ENCODE data around the gene COPRS.

COPRS gene

GRCh38 chr17:31858642-31859486 is at the start of gene COPRS:
COPRS (minus strand) TSS chr17:31859244; CDS start chr17:31859199, 45 bp downstream.
- Histone ChIP-seq H3K79me2 (ENCODE audit: insufficient read depth, low read length) (peaks cover 26% of the 10 kb centered on the region; the same call in 1 of the 2 replicates), H3K9ac (ENCODE audit: low read depth, low read length, poor library complexity, severe bottlenecking) (peak within 1 kb of the TSS; percentile 65), H3K36me3 (ENCODE audit: insufficient read depth, low read length) (peaks cover 17% of the 10 kb centered on the region), H3K9me2 (replicated peaks; ENCODE audit: low read depth, low read length) (no peaks in the 10 kb centered on the region), H3K4me1 (ENCODE audit: insufficient read depth, low read length, poor library complexity, severe bottlenecking) (peaks cover 13% of the 10 kb centered on the region), H2AFZ (ENCODE audit: low read length) (peak within 1 kb of the TSS; percentile 85; the same call in 1 of the 2 replicates), H3K27me3 (ENCODE audit: insufficient read depth, low read length, poor library complexity, severe bottlenecking) (no peaks in the 10 kb centered on the region), H3K9me3 (ENCODE audit: insufficient read depth, low read depth, low read length) (no peaks in the 10 kb centered on the region), H3K4me2 (ENCODE audit: low read depth, low read length, poor library complexity, severe bottlenecking) (peak within 1 kb of the TSS; percentile 100), H4K20me1 (ENCODE audit: insufficient read depth, low read length, poor library complexity, severe bottlenecking) (peaks cover 8% of the 10 kb centered on the region), H3K4me3 (ENCODE audit: low read length, poor library complexity, severe bottlenecking) (peak within 1 kb of the TSS; percentile 76), H3F3A (ENCODE audit: low read depth) (no peaks in the 10 kb centered on the region)
- TF ChIP-seq CTCF (conservative IDR thresholded peaks at IDR 0.05; ENCODE audit: low read length) (no peak), EZH2phosphoT487 (IDR thresholded peaks at IDR 0.05; ENCODE audit: borderline replicate concordance) (no peak)

- Histone ChIP-seq H3K9me2 (replicated peaks; ENCODE audit: low read depth, low read length) (no peaks in the 10 kb centered on the region), H3F3A (ENCODE audit: low read depth) (no peaks in the 10 kb centered on the region), H2AFZ (ENCODE audit: low read length) (no peak overlapping the region), H3K9ac (ENCODE audit: low read depth, low read length, poor library complexity, severe bottlenecking) (no peak overlapping the region), H3K4me3 (ENCODE audit: low read length, poor library complexity, severe bottlenecking) (no peak overlapping the region), H3K4me1 (ENCODE audit: insufficient read depth, low read length, poor library complexity, severe bottlenecking) (no peaks in the 10 kb centered on the region), H4K20me1 (ENCODE audit: insufficient read depth, low read length, poor library complexity, severe bottlenecking) (no peaks in the 10 kb centered on the region), H3K79me2 (ENCODE audit: insufficient read depth, low read length) (no peaks in the 10 kb centered on the region), H3K4me2 (ENCODE audit: low read depth, low read length, poor library complexity, severe bottlenecking) (no peak overlapping the region), H3K27me3 (ENCODE audit: insufficient read depth, low read length, poor library complexity, severe bottlenecking) (no peaks in the 10 kb centered on the region), H3K36me3 (ENCODE audit: insufficient read depth, low read length) (no peaks in the 10 kb centered on the region), H3K9me3 (ENCODE audit: insufficient read depth, low read depth, low read length) (no peaks in the 10 kb centered on the region)
- TF ChIP-seq CTCF (conservative IDR thresholded peaks at IDR 0.05; ENCODE audit: low read length) (no peak), EZH2phosphoT487 (IDR thresholded peaks at IDR 0.05; ENCODE audit: borderline replicate concordance) (no peak)
Measured at GRCh38 chr17:31908386-31908785, 49.3 kb upstream of the COPRS start.

GRCh38 chr17:31907342-31907962 is 48.4 kb upstream of the COPRS start:
- no peak for TF ChIP-seq EZH2phosphoT487 (IDR thresholded peaks at IDR 0.05; ENCODE audit: borderline replicate concordance)
- no peaks in the 10 kb centered on the region for H3K9me2 ChIP-seq (replicated peaks; ENCODE audit: low read depth, low read length)
- no peak overlapping the region for H3K9ac ChIP-seq (ENCODE audit: low read depth, low read length, poor library complexity, severe bottlenecking)
- H3K27me3 ChIP-seq (ENCODE audit: insufficient read depth, low read length, poor library complexity, severe bottlenecking), result no peaks in the 10 kb centered on the region
- H3K36me3 ChIP-seq (ENCODE audit: insufficient read depth, low read length), result no peaks in the 10 kb centered on the region
- H3K79me2 ChIP-seq (ENCODE audit: insufficient read depth, low read length), result no peaks in the 10 kb centered on the region
- no peaks in the 10 kb centered on the region for H3F3A ChIP-seq (ENCODE audit: low read depth)
- no peaks in the 10 kb centered on the region for H3K4me1 ChIP-seq (ENCODE audit: insufficient read depth, low read length, poor library complexity, severe bottlenecking)
- H3K9me3 ChIP-seq (ENCODE audit: insufficient read depth, low read depth, low read length), result no peaks in the 10 kb centered on the region
- no peak overlapping the region for H3K4me2 ChIP-seq (ENCODE audit: low read depth, low read length, poor library complexity, severe bottlenecking)
- no peak overlapping the region for H3K4me3 ChIP-seq (ENCODE audit: low read length, poor library complexity, severe bottlenecking)
- H2AFZ ChIP-seq (ENCODE audit: low read length), result no peak overlapping the region
- H4K20me1 ChIP-seq (ENCODE audit: insufficient read depth, low read length, poor library complexity, severe bottlenecking), result no peaks in the 10 kb centered on the region
